CD1c-positive myeloid dendritic cell (primary cell): ENCODE results near the gene FOXO3.
"Not testable (repeated sequence)": the region's sequence is repeated elsewhere in the genome, so short reads cannot be mapped to it uniquely, and the experiment has no call there.

Source experiments
- DNase-seq: peaks from one replicate; pipeline ENCODE4 v3.0.0-alpha.2; 2016; ENCODE audit errors: extremely low spot score

FOXO3 gene

GRCh38 chr6:108560463-108561308, at the start of gene FOXO3:
TSS of gene FOXO3 (plus strand) at chr6:108560917. CDS start at chr6:108561209, 292 bp downstream.
- peak; percentile 88 for DNase-seq

GRCh38 chr6:108518714-108519576, 41.8 kb upstream of the FOXO3 start:
- no peak for DNase-seq

- DNase-seq = no peak
Measured at GRCh38 chr6:108521616-108522107, 39.1 kb upstream of the FOXO3 start.

GRCh38 chr6:108523697-108524096, 37.0 kb upstream of the FOXO3 start:
- no peak for DNase-seq

DNA sequence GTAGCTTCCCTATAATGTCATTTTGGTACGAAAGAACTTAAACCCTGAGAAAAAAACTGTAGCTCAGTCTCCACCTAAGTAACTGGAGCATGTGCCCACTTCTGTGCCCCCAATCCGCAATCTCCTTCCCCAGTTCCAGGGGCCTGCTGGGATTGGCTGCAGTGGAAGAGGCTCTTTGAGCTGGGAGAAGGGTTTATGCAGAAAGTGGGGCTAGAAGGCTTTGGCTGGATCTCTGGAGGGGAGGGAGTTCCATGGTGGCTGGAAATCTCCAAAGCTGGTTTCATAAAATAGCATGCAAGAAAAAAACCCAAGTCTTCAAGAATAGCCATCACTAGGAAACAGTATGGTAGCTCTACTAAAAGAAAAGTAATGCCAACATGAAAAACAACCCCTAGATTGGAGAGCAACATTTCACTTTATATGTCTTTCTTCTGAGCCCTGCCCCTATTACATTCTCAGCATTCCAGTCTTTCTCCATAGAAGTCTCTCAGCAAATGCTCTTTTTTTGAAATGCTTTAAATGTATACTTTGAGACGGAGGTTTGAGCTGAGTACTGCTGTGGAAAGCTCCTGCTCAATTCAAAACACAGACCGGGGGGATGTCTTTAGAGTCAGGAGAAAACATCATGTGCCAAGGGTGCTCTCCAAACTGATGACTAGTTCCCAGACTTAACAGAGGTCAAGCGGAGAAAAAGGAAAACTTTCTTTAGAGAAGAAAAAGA, 36.0 kb upstream of the FOXO3 start:
- no peak for DNase-seq

DNA sequence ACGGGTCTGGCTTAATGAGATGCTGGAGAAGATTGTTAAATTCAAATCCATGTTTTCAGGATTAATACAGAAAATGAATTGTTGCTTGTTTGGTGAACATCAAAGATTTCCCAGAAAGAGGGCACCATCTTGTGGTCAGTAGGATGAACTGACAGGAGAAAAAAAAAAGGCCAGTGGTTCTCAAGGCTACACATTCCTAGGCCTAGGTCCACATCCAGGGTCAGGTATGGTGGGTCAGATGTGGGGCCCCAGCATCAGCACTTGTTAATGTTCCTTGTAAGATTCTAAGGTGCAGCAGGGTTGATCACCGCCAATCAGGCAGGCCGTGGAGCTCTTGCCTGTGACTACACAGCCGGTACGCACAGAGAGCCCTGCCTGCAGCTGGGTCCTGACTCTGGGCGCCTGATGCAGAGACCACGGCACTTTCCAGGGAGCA, 34.0 kb upstream of the FOXO3 start:
- DNase-seq = peak; percentile 51

DNA sequence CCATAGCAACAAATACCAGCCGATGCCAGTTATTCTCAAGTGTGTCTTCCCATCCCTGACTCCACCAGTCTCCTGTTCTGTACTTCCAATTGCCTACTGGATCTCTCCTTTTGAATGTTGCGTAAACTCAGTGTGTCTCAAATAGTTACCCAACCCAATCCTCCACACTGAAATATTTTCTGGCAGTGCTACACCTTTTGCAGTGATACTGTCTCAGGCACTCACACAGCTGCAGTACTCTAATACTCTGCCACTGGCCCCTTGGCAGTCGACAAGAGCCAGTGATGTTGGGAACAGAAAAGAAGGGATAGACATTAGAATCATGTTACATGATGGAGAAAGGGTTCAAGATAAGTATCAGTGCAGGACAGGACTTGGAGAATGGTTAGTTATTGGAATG, 31.8 kb upstream of the FOXO3 start:
- no peak for DNase-seq

DNA sequence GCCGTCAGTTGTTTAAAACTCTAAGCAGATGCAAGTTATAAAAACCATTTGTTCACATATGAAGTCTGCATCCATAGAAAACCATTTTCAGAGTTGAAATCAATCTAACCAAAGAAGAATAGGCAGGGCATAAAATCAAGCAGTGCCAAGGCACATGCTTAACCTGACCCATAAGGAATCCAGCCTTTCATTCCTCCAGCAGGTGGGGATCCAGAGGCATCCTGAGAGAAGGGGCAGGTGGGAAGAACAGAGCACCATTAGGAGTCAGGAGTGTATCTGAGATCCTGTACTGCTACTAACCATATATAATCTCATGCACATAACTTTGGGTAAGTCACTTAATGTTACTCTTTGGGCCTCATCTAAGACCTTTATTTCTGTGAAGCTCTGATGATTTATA, 29.4 kb upstream of the FOXO3 start:
- DNase-seq = no peak

- no peak for DNase-seq
Measured at GRCh38 chr6:108535114-108535742, 25.5 kb upstream of the FOXO3 start.

GRCh38 chr6:108535920-108536535, 24.7 kb upstream of the FOXO3 start:
- not testable (repeated sequence) for DNase-seq

- DNase-seq = peak; percentile 83
Measured at GRCh38 chr6:108541843-108542759, 18.6 kb upstream of the FOXO3 start.

DNA sequence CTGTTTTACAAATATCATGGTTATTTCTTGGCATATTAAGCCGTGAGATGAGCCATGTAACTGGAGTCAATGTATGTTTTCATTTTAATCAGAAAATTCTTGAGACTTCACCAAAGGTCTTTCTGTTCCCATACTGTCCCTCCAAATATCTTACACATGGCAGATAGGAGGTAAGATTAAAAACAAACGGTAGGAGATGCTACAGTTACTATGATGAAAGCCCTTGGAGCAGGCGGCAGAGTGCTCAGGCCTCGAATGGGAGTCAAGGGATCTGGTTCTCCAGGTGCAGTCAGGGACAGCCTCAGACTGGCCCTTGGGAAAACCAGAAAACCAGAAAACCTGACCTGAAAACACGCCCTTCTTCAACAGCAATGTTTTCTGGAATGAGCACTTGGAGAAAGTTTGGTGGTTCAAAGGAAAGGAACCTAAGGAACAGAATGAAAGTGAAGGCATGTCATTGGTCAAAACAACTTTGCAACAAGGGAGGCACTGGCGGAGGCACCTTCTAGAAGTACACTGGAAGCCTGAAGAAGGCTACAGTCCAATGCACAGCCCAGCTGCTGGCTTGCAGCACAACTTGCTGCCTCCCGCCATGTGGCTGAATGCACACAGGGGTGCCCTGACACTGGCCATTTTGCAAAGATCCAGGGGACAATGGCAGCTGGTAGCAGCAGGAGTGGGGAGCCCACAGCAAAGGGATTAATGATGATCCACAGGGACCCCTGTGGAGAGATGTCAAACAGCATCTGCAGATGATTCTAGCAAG, 17.4 kb upstream of the FOXO3 start:
- DNase-seq = no peak

DNA sequence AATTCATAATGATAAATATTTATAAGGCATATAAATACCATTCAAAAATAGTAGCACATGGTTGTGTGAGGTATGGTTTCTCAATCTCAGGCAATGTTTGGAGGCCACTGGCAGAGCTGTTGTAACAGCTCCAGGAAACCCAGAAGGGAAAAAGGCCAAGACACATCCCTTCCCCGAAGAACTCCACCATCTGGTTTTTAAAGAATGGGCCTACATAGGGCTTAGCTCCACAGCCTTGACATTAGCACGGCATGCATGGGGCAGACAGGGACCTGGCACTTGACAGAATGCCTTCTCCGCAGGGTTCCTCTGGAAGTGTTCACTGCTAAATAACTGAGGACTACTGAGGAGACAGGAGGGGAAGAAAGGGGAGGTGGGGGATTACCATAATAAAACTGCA, 16.1 kb upstream of the FOXO3 start:
- no peak for DNase-seq

GRCh38 chr6:108546079-108547049, 14.4 kb upstream of the FOXO3 start:
- no peak for DNase-seq

DNA sequence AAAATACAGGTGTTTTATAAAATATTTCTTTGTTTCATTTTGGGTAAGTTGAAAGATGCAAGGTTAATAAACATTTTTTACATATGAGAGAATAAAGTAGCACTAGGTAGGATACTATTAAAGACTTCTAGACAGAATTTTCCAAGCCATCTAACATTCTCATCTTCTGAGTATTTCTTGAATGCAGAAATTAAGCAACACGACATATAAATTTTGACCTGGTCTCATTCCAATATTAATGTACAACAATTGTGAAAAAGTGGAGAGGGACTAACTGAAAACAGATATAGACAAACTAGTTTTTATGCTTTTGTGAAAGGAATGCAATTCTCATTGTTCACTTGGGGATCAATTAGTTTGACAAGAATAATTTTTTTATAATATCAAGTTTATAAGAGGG, 11.5 kb upstream of the FOXO3 start:
- no peak for DNase-seq

DNA sequence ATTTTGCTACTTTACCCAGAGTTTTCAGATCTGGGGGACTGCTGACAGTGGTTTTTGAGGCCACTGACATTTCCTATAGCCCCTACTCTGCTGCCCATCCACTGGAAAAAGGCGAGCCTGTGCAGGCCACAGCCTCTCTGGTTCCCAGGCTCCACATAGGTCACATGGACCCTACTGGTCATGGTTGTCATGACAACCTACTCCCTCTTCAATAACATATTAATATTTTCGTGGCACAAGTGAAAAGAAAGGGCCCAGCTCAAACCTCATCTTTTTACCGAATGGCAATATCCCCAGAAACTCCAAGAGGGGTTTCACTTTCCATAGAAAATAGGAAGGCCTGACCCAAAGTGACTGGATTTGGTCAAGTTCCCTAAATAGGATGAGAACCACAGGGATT, 11.0 kb upstream of the FOXO3 start:
- no peak for DNase-seq

- no peak for DNase-seq
Measured at GRCh38 chr6:108550256-108550655, 10.5 kb upstream of the FOXO3 start.
